ENCODE results near the gene TM2D1. TPM values are rescaled to one million over a fixed set of nuclear protein-coding genes. Genes with fewer than 3 reads are reported as not detected.
"Not testable (repeated sequence)": the region's sequence is repeated elsewhere in the genome, so short reads cannot be mapped to it uniquely, and the experiment has no call there.

The TM2D1 gene
- total RNA-seq, 2 donors from 2014 or later: 24.1 to 32.9 TPM

GRCh38 chr1:61680500-61680899 lies 44.4 kb downstream of the TM2D1 start:
- H3K9me3 Mint-ChIP-seq: no peaks in the 10 kb centered on the region
- Histone ChIP-seq H3K9ac (ENCODE audit: extremely low read depth, low read length, poor library complexity, severe bottlenecking) (no peak overlapping the region), H3K36me3 (ENCODE audit: control insufficient read depth, insufficient read depth, low read length) (peaks cover 17% of the 10 kb centered on the region), H3K27me3 (ENCODE audit: control insufficient read depth, insufficient read depth, low read length, poor library complexity, severe bottlenecking) (peaks cover 27% of the 10 kb centered on the region), H3K9me3 (ENCODE audit: control insufficient read depth, low read length) (no peaks in the 10 kb centered on the region), H3K27ac (ENCODE audit: low read depth, low read length) (no peak overlapping the region), H3K4me3 (ENCODE audit: low read length) (no peak overlapping the region), H3K4me1 (ENCODE audit: control insufficient read depth, insufficient read depth, low read length) (no peaks in the 10 kb centered on the region)
- no peak for TF ChIP-seq CTCF (conservative IDR thresholded peaks at IDR 0.05)
- peaks cover 2% of the 10 kb centered on the region for H3K4me1 Mint-ChIP-seq
- H3K27me3 Mint-ChIP-seq (ENCODE audit: insufficient read depth): peaks cover 16% of the 10 kb centered on the region
- no peak overlapping the region for H3K4me3 Mint-ChIP-seq
- H3K27ac Mint-ChIP-seq: no peak overlapping the region
- DNase-seq: no peak
- 96 to 100% methylated on average over 2 of the region's 2 CpGs for WGBS, 2 experiments (ENCODE audit: insufficient coverage in 1 of 2, insufficient read length in 1 of 2)
- H3K36me3 Mint-ChIP-seq (ENCODE audit: low read depth): peaks cover 21% of the 10 kb centered on the region

DNA sequence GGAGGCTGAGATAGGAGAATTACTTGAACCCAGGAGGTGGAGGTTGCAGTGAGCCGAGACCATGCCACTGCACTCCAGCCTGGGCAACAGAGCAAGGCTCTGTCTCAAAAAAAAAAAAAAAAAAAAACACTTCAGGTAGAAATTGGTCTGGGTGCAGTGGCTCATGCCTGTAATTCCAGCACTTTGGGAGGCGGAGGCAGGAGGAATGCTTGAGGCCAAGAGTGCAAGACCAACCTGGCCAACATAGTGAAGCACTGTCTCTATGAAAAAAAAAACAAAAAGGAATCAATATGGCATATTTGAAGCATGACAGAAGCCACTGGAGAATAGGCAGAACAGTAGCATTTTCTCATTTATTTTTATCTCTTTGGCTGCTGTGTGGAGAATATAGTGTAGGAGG lies 48.1 kb downstream of the TM2D1 start:
- not testable (repeated sequence) for DNase-seq; H3K4me1 ChIP-seq (ENCODE audit: control insufficient read depth, insufficient read depth, low read length); H3K9me3 ChIP-seq (ENCODE audit: control insufficient read depth, low read length); H3K4me3 Mint-ChIP-seq; H3K4me1 Mint-ChIP-seq; H3K4me3 ChIP-seq (ENCODE audit: low read length); H3K27ac Mint-ChIP-seq; H3K9me3 Mint-ChIP-seq; H3K27ac ChIP-seq (ENCODE audit: low read depth, low read length); H3K9ac ChIP-seq (ENCODE audit: extremely low read depth, low read length, poor library complexity, severe bottlenecking)
- Histone ChIP-seq H3K27me3 (ENCODE audit: control insufficient read depth, insufficient read depth, low read length, poor library complexity, severe bottlenecking) (peaks cover 63% of the 10 kb centered on the region), H3K36me3 (ENCODE audit: control insufficient read depth, insufficient read depth, low read length) (peaks cover 13% of the 10 kb centered on the region)
- H3K27me3 Mint-ChIP-seq (ENCODE audit: insufficient read depth): peaks cover 39% of the 10 kb centered on the region
- 83 to 100% methylated on average over 1 of the region's 2 CpGs for WGBS, 2 experiments (ENCODE audit: insufficient coverage in 1 of 2, insufficient read length in 1 of 2)
- peaks cover 11% of the 10 kb centered on the region for H3K36me3 Mint-ChIP-seq (ENCODE audit: low read depth)

GRCh38 chr1:61674221-61674620 lies 50.7 kb downstream of the TM2D1 start:
- peaks cover 48% of the 10 kb centered on the region for H3K27me3 Mint-ChIP-seq (ENCODE audit: insufficient read depth)
- H3K4me1 ChIP-seq (ENCODE audit: control insufficient read depth, insufficient read depth, low read length): no peaks in the 10 kb centered on the region
- no peak for TF ChIP-seq CTCF (conservative IDR thresholded peaks at IDR 0.05)
- 94 to 95% methylated on average over 2 to 3 of the region's 3 CpGs for WGBS, 2 experiments (ENCODE audit: insufficient coverage in 1 of 2, insufficient read length in 1 of 2)
- H3K36me3 Mint-ChIP-seq (ENCODE audit: low read depth): peaks cover 3% of the 10 kb centered on the region
- no peak overlapping the region for H3K9ac ChIP-seq (ENCODE audit: extremely low read depth, low read length, poor library complexity, severe bottlenecking)
- no peaks in the 10 kb centered on the region for H3K9me3 ChIP-seq (ENCODE audit: control insufficient read depth, low read length)
- peaks cover 81% of the 10 kb centered on the region for H3K27me3 ChIP-seq (ENCODE audit: control insufficient read depth, insufficient read depth, low read length, poor library complexity, severe bottlenecking)
- H3K27ac ChIP-seq (ENCODE audit: low read depth, low read length): no peak overlapping the region
- H3K27ac Mint-ChIP-seq: no peak overlapping the region
- no peak overlapping the region for H3K4me3 ChIP-seq (ENCODE audit: low read length)
- H3K36me3 ChIP-seq (ENCODE audit: control insufficient read depth, insufficient read depth, low read length): no peaks in the 10 kb centered on the region
- peaks cover 2% of the 10 kb centered on the region for H3K4me1 Mint-ChIP-seq
- no peak for DNase-seq
- H3K9me3 Mint-ChIP-seq: no peaks in the 10 kb centered on the region
- no peak overlapping the region for H3K4me3 Mint-ChIP-seq

DNA sequence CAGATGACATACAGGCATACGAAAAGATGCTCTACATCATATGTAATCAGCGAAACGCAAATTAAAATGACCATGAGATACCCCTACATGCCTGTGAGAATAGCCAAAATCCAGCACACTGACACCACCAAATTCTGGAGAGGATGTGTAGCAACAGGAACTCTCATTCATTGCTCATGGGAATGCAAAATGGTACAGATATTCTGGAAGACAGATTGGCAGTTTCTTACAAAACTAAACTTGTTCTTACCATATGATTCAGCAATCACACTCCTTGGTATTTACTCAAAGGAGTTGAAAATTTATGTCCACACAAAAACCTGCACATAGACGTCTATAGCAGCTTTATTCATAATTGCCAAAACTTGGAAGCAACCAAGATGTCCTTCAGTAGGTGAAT lies 52.6 kb downstream of the TM2D1 start:
- Mint-ChIP-seq H3K4me3 (no peak overlapping the region), H3K27me3 (ENCODE audit: insufficient read depth) (peaks cover 39% of the 10 kb centered on the region), H3K36me3 (ENCODE audit: low read depth) (no peaks in the 10 kb centered on the region), H3K9me3 (no peaks in the 10 kb centered on the region), H3K27ac (no peak overlapping the region), H3K4me1 (peaks cover 2% of the 10 kb centered on the region)
- H3K9me3 ChIP-seq (ENCODE audit: control insufficient read depth, low read length): no peaks in the 10 kb centered on the region
- no peak overlapping the region for H3K4me3 ChIP-seq (ENCODE audit: low read length)
- TF ChIP-seq CTCF (conservative IDR thresholded peaks at IDR 0.05): no peak
- peaks cover 64% of the 10 kb centered on the region for H3K27me3 ChIP-seq (ENCODE audit: control insufficient read depth, insufficient read depth, low read length, poor library complexity, severe bottlenecking)
- no peaks in the 10 kb centered on the region for H3K36me3 ChIP-seq (ENCODE audit: control insufficient read depth, insufficient read depth, low read length)
- DNase-seq: no peak
- no peaks in the 10 kb centered on the region for H3K4me1 ChIP-seq (ENCODE audit: control insufficient read depth, insufficient read depth, low read length)
- 94 to 100% methylated on average over 1 to 4 of the region's 4 CpGs for WGBS, 2 experiments (ENCODE audit: insufficient coverage in 1 of 2, insufficient read length in 1 of 2)
- H3K9ac ChIP-seq (ENCODE audit: extremely low read depth, low read length, poor library complexity, severe bottlenecking): no peak overlapping the region
- no peak overlapping the region for H3K27ac ChIP-seq (ENCODE audit: low read depth, low read length)
